AG04450 (cell line): Measurements from ENCODE around the gene CLIC3. TPM values are rescaled to one million over a fixed set of nuclear protein-coding genes. Genes with fewer than 3 reads are reported as not detected.

Experiments used
- CTCF ChIA-PET: fragments of 300-600, 350-600 bp; formaldehyde crosslinking; extraction: SDS; loops from one replicate; lab custom pipeline; 2022; ENCODE audit warnings: antibody characterized with exemption, inconsistent platforms; lab: Charles Lee
- POLR2A ChIA-PET: fragments of 350-600 bp; formaldehyde crosslinking; extraction: SDS; loops from one replicate; lab custom pipeline; 2021; ENCODE audit warnings: antibody characterized with exemption, inconsistent platforms; lab: Yijun Ruan, JAX
- DNase-seq: peaks from one replicate; pipeline ENCODE4 v3.0.0-alpha.2; 2011; ENCODE audit warnings: low read depth, low spot score
- H3K27ac ChIP-seq: one replicate; pipeline ENCODE4 v1.5.1; 2012; ENCODE audit warnings: low read depth, low read length, control low read depth
- H3K27me3 ChIP-seq: one replicate; pipeline ENCODE4 v1.6.0; 2012; ENCODE audit warnings: low read length; ENCODE audit not compliant: control insufficient read depth, insufficient read depth
- H3K4me3 ChIP-seq: 2 replicates; pipeline ENCODE4 v1.5.1; 2011; ENCODE audit warnings: mild to moderate bottlenecking, low read depth, low read length, control low read depth
- H3K9me3 ChIP-seq: 2 replicates; pipeline ENCODE4 v1.5.1; 2012; ENCODE audit warnings: low read length; ENCODE audit not compliant: control insufficient read depth, insufficient read depth
- CTCF ChIP-seq: IDR thresholded peaks from 2 replicates; pipeline ENCODE4 v1.5.1; 2011; ENCODE audit warnings: low read depth, low read length, control low read depth, inconsistent platforms
- polyA minus RNA-seq: library from RNA; depleted of rRNA, polyadenylated mRNA; stranded (reverse); fragments of >200 nt; gene quantifications from 2 replicates; pipeline ENCODE4 v1.2.3, GENCODE V29; 2011; rRNA and poly(A)+ RNA removed
- polyA plus RNA-seq: library from polyadenylated mRNA; depleted of rRNA; stranded (reverse); fragments of >200 nt; gene quantifications from 2 replicates; pipeline ENCODE4 v1.2.3, GENCODE V29; 2011; rRNA removed

The CLIC3 gene
- polyA plus RNA-seq (0.42 and 0.63 TPM in 2 replicates), polyA minus RNA-seq (not detected in 2 replicates)

- TF ChIP-seq CTCF: no peak
- ChIA-PET CTCF (interaction anchor here (0.6 to 1.5 kb wide), 3 partner anchors 28 to 39 kb away, joined by 4 to 9 read pairs (median 5); no protein-coding TSS in a partner anchor), POLR2A (no interaction called here)
- Histone ChIP-seq H3K9me3 (no peaks in the 10 kb centered on the region; the same call in 1 of the 2 replicates), H3K4me3 (no peak within 1 kb of the TSS), H3K27me3 (no peaks in the 10 kb centered on the region), H3K27ac (peak within 1 kb of the TSS; percentile 31)
- no peak for DNase-seq
Measured at GRCh38 chr9:136996361-136997292, at the start of gene CLIC3. Gene CLIC3 (minus strand): TSS chr9:136996568. CDS start chr9:136996543, 25 bp downstream.

- no peak for TF ChIP-seq CTCF
- CTCF ChIA-PET: interaction anchor here (0.6 to 2.3 kb wide), 4 partner anchors 10 to 71 kb away, joined by 4 to 20 read pairs (median 11); no protein-coding TSS in a partner anchor
- Histone ChIP-seq H3K4me3 (peak overlapping the region; percentile 68), H3K9me3 (no peaks in the 10 kb centered on the region; the same call in 1 of the 2 replicates), H3K27me3 (peaks cover 23% of the 10 kb centered on the region), H3K27ac (no peak overlapping the region)
- no peak for DNase-seq
- POLR2A ChIA-PET: interaction anchor here (0.8 kb wide), 1 partner anchor 195 kb away, joined by 3 read pairs; the partner anchor contains the start of gene TUBB4B
Measured at GRCh38 chr9:137045294-137046087, 49.1 kb upstream of the CLIC3 start.

GRCh38 chr9:137044502-137045177 is 48.3 kb upstream of the CLIC3 start:
- Histone ChIP-seq H3K9me3 (no peaks in the 10 kb centered on the region; the same call in 1 of the 2 replicates), H3K27ac (no peak overlapping the region), H3K27me3 (peaks cover 15% of the 10 kb centered on the region), H3K4me3 (peak overlapping the region; percentile 68)
- CTCF ChIA-PET: interaction anchor here (1.9 to 2.3 kb wide), 2 partner anchors 10 to 15 kb away, joined by 9 to 13 read pairs; no protein-coding TSS in a partner anchor
- no peak for TF ChIP-seq CTCF
- DNase-seq: no peak
- POLR2A ChIA-PET: interaction anchor here (0.8 kb wide), 1 partner anchor 196 kb away, joined by 3 read pairs; the partner anchor contains the start of gene TUBB4B

- no peak overlapping the region for H3K4me3 ChIP-seq
- TF ChIP-seq CTCF: no peak
- peaks cover 9% of the 10 kb centered on the region for H3K27me3 ChIP-seq
- H3K27ac ChIP-seq: no peak overlapping the region
- POLR2A ChIA-PET: no interaction called here
- DNase-seq: no peak
- CTCF ChIA-PET: interaction anchor here (1.9 to 2.3 kb wide), 2 partner anchors 9 to 14 kb away, joined by 9 to 13 read pairs; no protein-coding TSS in a partner anchor
- no peaks in the 10 kb centered on the region; the same call in 1 of the 2 replicates for H3K9me3 ChIP-seq
Measured at GRCh38 chr9:137044037-137044436, 47.7 kb upstream of the CLIC3 start.
